Activated T-helper 17 cell treated with anti-CD3 and anti-CD28 coated beads, Interleukin-2, amount 50 U/mL, for 72 hours (primary cell): ENCODE measurements around the gene PTPRN2. TPM values are rescaled to one million over a fixed set of nuclear protein-coding genes. Genes with fewer than 3 reads are reported as not detected.
"Not testable (repeated sequence)": the region's sequence is repeated elsewhere in the genome, so short reads cannot be mapped to it uniquely, and the experiment has no call there.

Experiments used
- ATAC-seq: fragments of 150-1000 bp; cut with Tn5 transposase; replicated peaks from 2 replicates; pipeline ENCODE4 v1.10.0; 2021; ENCODE audit warnings: mild to moderate bottlenecking, moderate library complexity
- H3K27ac Mint-ChIP-seq: one replicate; pipeline ENCODE4 v1.8.0; 2022; ENCODE audit warnings: mixed read lengths
- H3K27me3 Mint-ChIP-seq: one replicate; pipeline ENCODE4 v1.8.0; 2022; ENCODE audit warnings: mixed read lengths
- H3K36me3 Mint-ChIP-seq: one replicate; pipeline ENCODE4 v1.8.0; 2022; ENCODE audit warnings: low read depth, mild to moderate bottlenecking, mixed read lengths
- H3K4me1 Mint-ChIP-seq: one replicate; pipeline ENCODE4 v1.8.0; 2022; ENCODE audit warnings: mixed read lengths
- H3K4me3 Mint-ChIP-seq: one replicate; pipeline ENCODE4 v1.8.0; 2022; ENCODE audit warnings: mild to moderate bottlenecking, mixed read lengths
- H3K9me3 Mint-ChIP-seq: one replicate; pipeline ENCODE4 v1.8.0; 2022; ENCODE audit warnings: mixed read lengths
- total RNA-seq, 2 donors: library from RNA; stranded (reverse); gene quantifications; one replicate each; pipeline ENCODE4 v1.2.3, GENCODE V29; 2022

PTPRN2 gene
- total RNA-seq, 2 donors from 2014 or later, result 0.48 to 1.4 TPM

GRCh38 chr7:157990226-157990880 is 597.3 kb downstream of the PTPRN2 start:
- H3K9me3 Mint-ChIP-seq, result no peaks in the 10 kb centered on the region
- no peak overlapping the region for H3K4me3 Mint-ChIP-seq
- no peak for ATAC-seq
- no peaks in the 10 kb centered on the region for H3K4me1 Mint-ChIP-seq
- H3K36me3 Mint-ChIP-seq, result no peaks in the 10 kb centered on the region
- no peak overlapping the region for H3K27ac Mint-ChIP-seq
- peaks cover 3% of the 10 kb centered on the region for H3K27me3 Mint-ChIP-seq

- ATAC-seq, result no peak
- no peaks in the 10 kb centered on the region for H3K9me3 Mint-ChIP-seq
- no peaks in the 10 kb centered on the region for H3K4me1 Mint-ChIP-seq
- H3K4me3 Mint-ChIP-seq, result no peak overlapping the region
- no peaks in the 10 kb centered on the region for H3K36me3 Mint-ChIP-seq
- H3K27ac Mint-ChIP-seq, result no peak overlapping the region
- H3K27me3 Mint-ChIP-seq, result peaks cover 3% of the 10 kb centered on the region
Measured at GRCh38 chr7:157989589-157989988, 598.0 kb downstream of the PTPRN2 start.

GRCh38 chr7:157987906-157988305 is 599.7 kb downstream of the PTPRN2 start:
- Mint-ChIP-seq H3K27ac (no peak overlapping the region), H3K4me1 (no peaks in the 10 kb centered on the region)
- ATAC-seq, result no peak

GRCh38 chr7:157986051-157986450 is 601.6 kb downstream of the PTPRN2 start:
- Mint-ChIP-seq H3K9me3 (no peaks in the 10 kb centered on the region), H3K4me1 (no peaks in the 10 kb centered on the region), H3K27ac (no peak overlapping the region), H3K4me3 (no peak overlapping the region), H3K36me3 (no peaks in the 10 kb centered on the region), H3K27me3 (peaks cover 3% of the 10 kb centered on the region)
- ATAC-seq, result no peak

More at GRCh38 chr7:157987906-157988305, 599.7 kb downstream of the PTPRN2 start:
- Mint-ChIP-seq H3K4me3 (no peak overlapping the region), H3K27me3 (peaks cover 3% of the 10 kb centered on the region), H3K36me3 (no peaks in the 10 kb centered on the region), H3K9me3 (no peaks in the 10 kb centered on the region)

- Mint-ChIP-seq H3K27ac (no peak overlapping the region), H3K4me3 (no peak overlapping the region), H3K27me3 (peaks cover 3% of the 10 kb centered on the region), H3K9me3 (no peaks in the 10 kb centered on the region), H3K36me3 (no peaks in the 10 kb centered on the region), H3K4me1 (no peaks in the 10 kb centered on the region)
- no peak for ATAC-seq
Measured at GRCh38 chr7:157985636-157986035, 602.0 kb downstream of the PTPRN2 start.

GRCh38 chr7:157984423-157985163 is 603.0 kb downstream of the PTPRN2 start:
- Mint-ChIP-seq H3K27ac (no peak overlapping the region), H3K36me3 (no peaks in the 10 kb centered on the region), H3K27me3 (peaks cover 2% of the 10 kb centered on the region), H3K4me1 (no peaks in the 10 kb centered on the region), H3K9me3 (no peaks in the 10 kb centered on the region), H3K4me3 (no peak overlapping the region)
- ATAC-seq, result no peak

GRCh38 chr7:157983502-157984422 is 603.9 kb downstream of the PTPRN2 start:
- H3K4me1 Mint-ChIP-seq, result no peaks in the 10 kb centered on the region
- no peaks in the 10 kb centered on the region for H3K9me3 Mint-ChIP-seq
- peaks cover 3% of the 10 kb centered on the region for H3K27me3 Mint-ChIP-seq
- no peak for ATAC-seq
- H3K36me3 Mint-ChIP-seq, result no peaks in the 10 kb centered on the region
- no peak overlapping the region for H3K4me3 Mint-ChIP-seq
- no peak overlapping the region for H3K27ac Mint-ChIP-seq

GRCh38 chr7:157981778-157982177 is 605.8 kb downstream of the PTPRN2 start:
- no peaks in the 10 kb centered on the region for H3K36me3 Mint-ChIP-seq

GRCh38 chr7:157980774-157981173 is 606.8 kb downstream of the PTPRN2 start:
- no peak for ATAC-seq
- H3K9me3 Mint-ChIP-seq, result no peaks in the 10 kb centered on the region
- peaks cover 3% of the 10 kb centered on the region for H3K27me3 Mint-ChIP-seq

More at GRCh38 chr7:157981778-157982177, 605.8 kb downstream of the PTPRN2 start:
- no peak overlapping the region for H3K27ac Mint-ChIP-seq
- H3K9me3 Mint-ChIP-seq, result no peaks in the 10 kb centered on the region
- no peaks in the 10 kb centered on the region for H3K4me1 Mint-ChIP-seq
- H3K27me3 Mint-ChIP-seq, result peaks cover 3% of the 10 kb centered on the region
- ATAC-seq, result no peak
- no peak overlapping the region for H3K4me3 Mint-ChIP-seq

GRCh38 chr7:157980341-157980731 is 607.3 kb downstream of the PTPRN2 start:
- H3K36me3 Mint-ChIP-seq, ATAC-seq, H3K27ac Mint-ChIP-seq, H3K4me1 Mint-ChIP-seq, H3K27me3 Mint-ChIP-seq, H3K4me3 Mint-ChIP-seq, H3K9me3 Mint-ChIP-seq: not testable (repeated sequence)

More at GRCh38 chr7:157980774-157981173, 606.8 kb downstream of the PTPRN2 start:
- H3K36me3 Mint-ChIP-seq, result no peaks in the 10 kb centered on the region
- no peak overlapping the region for H3K4me3 Mint-ChIP-seq
- H3K27ac Mint-ChIP-seq, result no peak overlapping the region
- no peaks in the 10 kb centered on the region for H3K4me1 Mint-ChIP-seq

GRCh38 chr7:157979636-157980340 is 607.8 kb downstream of the PTPRN2 start:
- ATAC-seq, result no peak
- peaks cover 6% of the 10 kb centered on the region for H3K27me3 Mint-ChIP-seq
- no peak overlapping the region for H3K4me3 Mint-ChIP-seq
- no peaks in the 10 kb centered on the region for H3K4me1 Mint-ChIP-seq
- no peaks in the 10 kb centered on the region for H3K9me3 Mint-ChIP-seq
- no peak overlapping the region for H3K27ac Mint-ChIP-seq
- no peaks in the 10 kb centered on the region for H3K36me3 Mint-ChIP-seq

- Mint-ChIP-seq H3K9me3 (no peaks in the 10 kb centered on the region), H3K4me1 (no peaks in the 10 kb centered on the region), H3K27me3 (peaks cover 6% of the 10 kb centered on the region), H3K27ac (no peak overlapping the region), H3K36me3 (no peaks in the 10 kb centered on the region), H3K4me3 (no peak overlapping the region)
- ATAC-seq, result no peak
Measured at GRCh38 chr7:157978766-157979165, 608.9 kb downstream of the PTPRN2 start.

- no peak for ATAC-seq
- Mint-ChIP-seq H3K4me3 (no peak overlapping the region), H3K36me3 (no peaks in the 10 kb centered on the region), H3K4me1 (no peaks in the 10 kb centered on the region), H3K27me3 (peaks cover 6% of the 10 kb centered on the region), H3K9me3 (no peaks in the 10 kb centered on the region), H3K27ac (no peak overlapping the region)
Measured at GRCh38 chr7:157977717-157978496, 609.7 kb downstream of the PTPRN2 start.
